HepG2 (cell line): ENCODE results near the gene KRT3. TPM values are rescaled to one million over a fixed set of nuclear protein-coding genes. Genes with fewer than 3 reads are reported as not detected.

Experiments used
- ATAC-seq: fragments of 200-7000 bp; cut with Tn5 transposase; 3 replicates; pipeline ENCODE4 v1.9.1; 2020; ENCODE audit warnings: mild to moderate bottlenecking, moderate library complexity
- BruUV-seq: library from RNA; stranded (reverse); fragments of 400-500 nt; replicated peaks from 2 replicates; lab custom pipeline; 2021; lab: Mats Ljungman, UMichigan
- CTCF ChIA-PET: fragments of 300-600 bp; formaldehyde crosslinking; extraction: SDS; loops from one replicate; lab custom pipeline; 2021; ENCODE audit warnings: low total read pairs, inconsistent platforms, low intra/inter-chr PET ratio; lab: Yijun Ruan, JAX
- POLR2A ChIA-PET: fragments of 350-600 bp; sonication (Branson Sonifier 250); formaldehyde crosslinking; loops from one replicate; lab custom pipeline; 2020; ENCODE audit warnings: antibody characterized with exemption, inconsistent platforms; lab: Yijun Ruan, JAX
- DNase-seq: peaks from one replicate; pipeline ENCODE4 v3.0.0-alpha.2; 2015; ENCODE audit warnings: low spot score
- FAIRE-seq: peaks from 3 replicates; lab custom pipeline; 2011; peaks lifted over from hg19 to GRCh38; lab: Jason Lieb, UNC
- H2AFZ ChIP-seq: one replicate; pipeline ENCODE4 v1.6.1; 2011; ENCODE audit warnings: low read length, inconsistent platforms
- H3K27ac ChIP-seq: fragments of 300-600 bp; 3 replicates; pipeline ENCODE4 v1.8.0; 2011; ENCODE audit warnings: mixed run types, mild to moderate bottlenecking, mixed read lengths, low read length, inconsistent platforms; ENCODE audit not compliant: insufficient read depth; ENCODE audit errors: extremely low read length
- H3K27me3 ChIP-seq, 2 experiments: fragments of 200-600 bp in 1 of 2; 2 replicates in 1 of 2; 3 replicates in 1 of 2; pipeline versions ENCODE4 v1.6.0 to v1.8.0; 2011; ENCODE audit warnings: low read length in 2 of 2, mild to moderate bottlenecking in 2 of 2, moderate library complexity in 2 of 2, inconsistent platforms in 1 of 2; ENCODE audit not compliant: insufficient read depth in 2 of 2, control insufficient read depth in 1 of 2
- H3K36me3 ChIP-seq, 2 experiments: fragments of 200-600 bp in 1 of 2; replicated peaks in 1 of 2; 2 replicates in 1 of 2; 3 replicates in 1 of 2; pipeline versions ENCODE4 v1.5.1 to v1.8.0; 2011; ENCODE audit warnings: low read length in 2 of 2, inconsistent platforms in 1 of 2; ENCODE audit not compliant: insufficient read depth in 2 of 2, control insufficient read depth in 1 of 2
- H3K4me1 ChIP-seq: 2 replicates; pipeline ENCODE4 v1.5.1; 2012; ENCODE audit warnings: low read length, inconsistent platforms; ENCODE audit not compliant: insufficient read depth
- H3K4me2 ChIP-seq: 2 replicates; pipeline ENCODE4 v1.6.0; 2011; ENCODE audit warnings: low read depth, low read length, inconsistent platforms
- H3K4me3 ChIP-seq, 3 experiments: fragments of 200-600 bp in 1 of 3; sonication (generic), shearing (Covaris generic) in 1 of 3; replicated peaks in 1 of 3; 2 replicates each; pipeline ENCODE4 v1.5.1; 2011 to 2016; ENCODE audit warnings: low read length in 3 of 3, inconsistent platforms in 2 of 3, low read depth in 2 of 3, mild to moderate bottlenecking in 2 of 3, control low read depth in 1 of 3, mixed read lengths in 1 of 3; ENCODE audit not compliant: insufficient read depth in 1 of 3
- H3K79me2 ChIP-seq: one replicate; pipeline ENCODE4 v1.6.1; 2011; ENCODE audit warnings: low read length, inconsistent platforms; ENCODE audit not compliant: insufficient read depth
- H3K9ac ChIP-seq: 2 replicates; pipeline ENCODE4 v1.6.0; 2011; ENCODE audit warnings: mild to moderate bottlenecking, low read depth, low read length, inconsistent platforms; ENCODE audit not compliant: insufficient read depth
- H3K9me3 ChIP-seq: 2 replicates; pipeline ENCODE4 v1.5.1; 2012; ENCODE audit warnings: mild to moderate bottlenecking, low read length
- H4K20me1 ChIP-seq: 2 replicates; pipeline ENCODE4 v1.6.0; 2011; ENCODE audit warnings: inconsistent platforms, mild to moderate bottlenecking, low read length, moderate library complexity; ENCODE audit not compliant: insufficient read depth
- GPN1 ChIP-seq: sonication (generic); formaldehyde crosslinking; IDR thresholded peaks from 2 replicates; pipeline ENCODE4 v1.5.1; 2020; ENCODE audit warnings: missing genetic modification reagents, borderline replicate concordance
- HINFP ChIP-seq: sonication (generic); formaldehyde crosslinking; IDR thresholded peaks from 2 replicates; pipeline ENCODE4 v1.4.0; 2020; ENCODE audit warnings: low read depth, mild to moderate bottlenecking, missing genetic modification reagents
- JUND ChIP-seq: sonication (generic); formaldehyde crosslinking; IDR thresholded peaks from 2 replicates; pipeline ENCODE4 v1.8.0; 2022; ENCODE audit warnings: mild to moderate bottlenecking, missing genetic modification reagents
- PITX1 ChIP-seq: sonication (generic); formaldehyde crosslinking; IDR thresholded peaks from 2 replicates; pipeline ENCODE4 v1.5.1; 2020; ENCODE audit warnings: mild to moderate bottlenecking, missing genetic modification reagents
- TBL1XR1 ChIP-seq: fragments of 150-350 bp; IDR thresholded peaks from 2 replicates; pipeline ENCODE4 v1.6.1; 2014; ENCODE audit warnings: borderline replicate concordance, low read length; ENCODE audit not compliant: partially characterized antibody
- ZNF143 ChIP-seq: sonication (generic); formaldehyde crosslinking; IDR thresholded peaks from 2 replicates; pipeline ENCODE4 v1.4.0; 2020; ENCODE audit warnings: missing genetic modification reagents
- ZNF180 ChIP-seq: sonication (generic); formaldehyde crosslinking; IDR thresholded peaks from 2 replicates; pipeline ENCODE4 v1.4.0; 2020; ENCODE audit warnings: low read depth, missing genetic modification reagents, borderline replicate concordance
- ZNF24 ChIP-seq: fragments of 450-650 bp; IDR thresholded peaks from 2 replicates; pipeline ENCODE4 v1.6.1; 2017; ENCODE audit warnings: antibody characterized with exemption, mild to moderate bottlenecking
- ZNF343 ChIP-seq: sonication (generic); formaldehyde crosslinking; IDR thresholded peaks from 2 replicates; pipeline ENCODE4 v1.4.0; 2020; ENCODE audit warnings: mild to moderate bottlenecking, missing genetic modification reagents
- ZNF672 ChIP-seq: sonication (generic); formaldehyde crosslinking; IDR thresholded peaks from 2 replicates; pipeline ENCODE4 v1.8.1; 2022; ENCODE audit warnings: missing genetic modification reagents
- ZNF720 ChIP-seq: sonication (generic); formaldehyde crosslinking; IDR thresholded peaks from 2 replicates; pipeline ENCODE4 v1.4.0; 2020; ENCODE audit warnings: missing genetic modification reagents
- WGBS: methylation state at CpG from one replicate; pipeline ENCODE4 v1.1.6; 2017; ENCODE audit warnings: low lambda C conversion rate; 5-methylcytosine and 5-hydroxymethylcytosine counted together
- in situ Hi-C: cut with HindIII; loops from 2 replicates; pipeline ENCODE4 v1.10.0; 2017; ENCODE audit warnings: low pct_unique_long_range_greater_than_20kb; ENCODE audit not compliant: extremely low pct_ligation_motif_present
- intact Hi-C: fragments of 100-400 bp; cut with micrococcal nuclease; formaldehyde crosslinking; loops from one replicate; pipeline ENCODE4 v1.10.0; 2022; ENCODE audit not compliant: unreplicated experiment
- polyA plus RNA-seq, 8 experiments: library from polyadenylated mRNA; depleted of rRNA in 3 of 8; stranded (reverse) in 7 of 8; unstranded in 1 of 8; fragments of >200 nt; fragmentation: Illumina TruSeq in 4 of 8; extraction: Trizol in 4 of 8; gene quantifications; 2 replicates each; pipeline versions ENCODE4 v1.2.1 to v1.2.3, GENCODE V29; 2011 to 2016; ENCODE audit warnings: low read depth in 4 of 8, missing spikeins in 1 of 8, mixed read lengths in 1 of 8; ENCODE audit not compliant: insufficient read depth in 1 of 8
- total RNA-seq, 5 experiments: library from RNA; depleted of rRNA; stranded (reverse); fragments of >200 nt; fragmentation: Illumina TruSeq; extraction: Trizol; gene quantifications; 2 replicates each; pipeline ENCODE4 v1.2.3, GENCODE V29; 2016; ENCODE audit warnings: low read depth in 1 of 5
- TF ChIP-seq, protein P1 (sequence below): IDR thresholded peaks from 2 replicates; pipeline ENCODE4 v1.6.1; 2016; ENCODE audit warnings: mild to moderate bottlenecking, missing biosample characterization, missing genetic modification reagents

KRT3 gene
- total and polyA plus RNA-seq, 2 of the 13 experiments (the other 11 are each of a cell fraction or from before 2014, with no cell fraction given) = not detected

GRCh38 chr12:52807544-52808470, 11.9 kb upstream of the KRT3 start:
- Histone ChIP-seq H3K27ac (no peak overlapping the region), H3K27me3 (peaks cover 1 to 30% of the 10 kb centered on the region in 2 experiments; a peak in 4 of 5 replicates), H3K36me3 (no peaks in the 10 kb centered on the region)
- 14% methylated on average over 14 of the region's 16 CpGs for WGBS
- intact Hi-C loops = no loop called here
- ATAC-seq = no peak
- no peak for DNase-seq
- TF ChIP-seq ZNF24 = no peak
- no peak for TF ChIP-seq PITX1 (CRISPR knock-in tag)
- TF ChIP-seq, all 625 proteins: peak for 0
- Histone ChIP-seq H3K4me3 (no peak overlapping the region), H3K9ac (no peak overlapping the region), H3K9me3 (no peaks in the 10 kb centered on the region), H2AFZ (no peak overlapping the region), H4K20me1 (no peaks in the 10 kb centered on the region), H3K4me1 (no peaks in the 10 kb centered on the region), H3K4me2 (no peak overlapping the region), H3K79me2 (no peaks in the 10 kb centered on the region)
- POLR2A ChIA-PET = no interaction called here
- in situ Hi-C loops = no loop called here
- BruUV-seq = no TSS peak
- no peak for FAIRE-seq
- CTCF ChIA-PET = no interaction called here

DNA sequence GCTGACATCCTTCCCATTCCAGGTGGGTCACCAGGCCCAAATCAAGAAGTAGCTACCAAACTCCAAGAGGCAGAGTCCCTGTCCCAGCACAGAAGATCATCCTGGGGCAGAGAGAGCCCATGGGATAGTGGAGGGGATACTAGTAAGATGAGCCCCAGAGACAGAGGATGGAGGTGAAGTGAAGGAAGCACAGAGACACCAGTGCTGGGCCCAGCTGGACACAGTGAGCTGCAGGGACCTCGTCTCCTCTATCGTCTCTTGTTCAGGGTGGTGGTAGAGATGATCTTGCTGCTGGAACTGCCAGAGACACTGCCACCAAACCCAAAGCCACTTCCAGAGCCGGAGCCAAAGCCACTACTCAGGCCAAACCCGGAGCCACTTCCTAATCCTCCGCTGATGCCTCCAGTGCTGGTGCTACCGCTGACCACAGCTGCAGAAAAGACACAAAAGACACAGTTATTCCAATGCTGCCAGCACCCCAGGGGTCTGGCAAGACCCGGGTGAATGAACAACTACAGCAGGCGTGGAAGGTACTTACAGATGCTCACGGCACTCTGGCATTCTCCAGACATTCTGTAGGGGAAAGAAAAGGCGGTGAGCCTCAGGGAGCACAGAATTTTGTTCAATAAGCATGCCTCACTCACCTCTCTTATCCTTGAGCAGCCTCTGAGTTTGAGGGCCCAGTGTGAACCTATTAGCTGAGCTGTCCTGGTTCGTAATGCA, 11.1 kb upstream of the KRT3 start:
- H3K9ac ChIP-seq = no peak overlapping the region
- ATAC-seq = no peak
- H3K9me3 ChIP-seq = no peaks in the 10 kb centered on the region
- intact Hi-C loops = no loop called here
- POLR2A ChIA-PET = no interaction called here
- no peak overlapping the region for H3K4me2 ChIP-seq
- no peak for FAIRE-seq
- H2AFZ ChIP-seq = no peak overlapping the region
- no peak overlapping the region for H3K27ac ChIP-seq
- no TSS peak for BruUV-seq
- no peak overlapping the region for H3K4me3 ChIP-seq
- H3K27me3 ChIP-seq = peaks cover 1 to 24% of the 10 kb centered on the region in 2 experiments; a peak in 4 of 5 replicates
- H3K79me2 ChIP-seq = no peaks in the 10 kb centered on the region
- CTCF ChIA-PET = no interaction called here
- H3K4me1 ChIP-seq = no peaks in the 10 kb centered on the region
- no peaks in the 10 kb centered on the region for H3K36me3 ChIP-seq
- in situ Hi-C loops = no loop called here
- DNase-seq = no peak
- WGBS = 10% methylated on average over 5 of the region's 11 CpGs
- H4K20me1 ChIP-seq = no peaks in the 10 kb centered on the region
- TF ChIP-seq, protein P1, sequence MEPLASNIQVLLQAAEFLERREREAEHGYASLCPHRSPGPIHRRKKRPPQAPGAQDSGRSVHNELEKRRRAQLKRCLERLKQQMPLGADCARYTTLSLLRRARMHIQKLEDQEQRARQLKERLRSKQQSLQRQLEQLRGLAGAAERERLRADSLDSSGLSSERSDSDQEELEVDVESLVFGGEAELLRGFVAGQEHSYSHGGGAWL = no peak
- TF ChIP-seq TBL1XR1 (no peak), GPN1 (no peak), ZNF180 (no peak), ZNF343 (CRISPR knock-in tag) (no peak), HINFP (CRISPR knock-in tag) (no peak), ZNF720 (no peak), ZNF672 (CRISPR knock-in tag) (no peak), JUND (CRISPR knock-in tag) (no peak), ZNF143 (CRISPR knock-in tag) (no peak)
